Activated CD4-positive, alpha-beta T cell treated with anti-CD3 and anti-CD28 coated beads, Interleukin-2, Interleukin-4, amounts not matched to agents 100 ng/mL and 50 ng/mL, durations not matched to agents 16 hours and 8 hours (primary cell): ENCODE measurements around the gene HBQ1.
"Not testable (repeated sequence)": the region's sequence is repeated elsewhere in the genome, so short reads cannot be mapped to it uniquely, and the experiment has no call there.

Source experiments
- DNase-seq: peaks from one replicate; pipeline ENCODE4 v3.0.0-alpha.2; 2020; ENCODE audit warnings: low spot score

HBQ1 gene

GRCh38 chr16:160691-161190, 19.5 kb upstream of the HBQ1 start:
- no peak for DNase-seq

GRCh38 chr16:162271-162991, 17.8 kb upstream of the HBQ1 start:
- no peak for DNase-seq

GRCh38 chr16:163139-163538, 17.1 kb upstream of the HBQ1 start:
- DNase-seq = not testable (repeated sequence)

- not testable (repeated sequence) for DNase-seq
These were observed 16.6 kb upstream of the HBQ1 start for GRCh38 chr16:163696-164095.

- DNase-seq = not testable (repeated sequence)
These were observed 16.0 kb upstream of the HBQ1 start for GRCh38 chr16:164134-164823.

GRCh38 chr16:164827-165538, 15.3 kb upstream of the HBQ1 start:
- no peak for DNase-seq

- DNase-seq = no peak
These were observed 14.5 kb upstream of the HBQ1 start, which contains the start of gene HBM for GRCh38 chr16:165539-166374. TSS of gene HBM (plus strand) at chr16:165978. CDS start at chr16:165998, 20 bp downstream.

- DNase-seq = no peak
These were observed 13.7 kb upstream of the HBQ1 start for GRCh38 chr16:166375-167121.

GRCh38 chr16:167122-167690, 13.1 kb upstream of the HBQ1 start:
- no peak for DNase-seq

- no peak for DNase-seq
These were observed 11.8 kb upstream of the HBQ1 start for GRCh38 chr16:168424-168823.

- no peak for DNase-seq
These were observed 11.2 kb upstream of the HBQ1 start for GRCh38 chr16:169014-169413.

- DNase-seq = not testable (repeated sequence)
These were observed 10.2 kb upstream of the HBQ1 start for GRCh38 chr16:170088-170507.

- no peak for DNase-seq
These were observed 9.5 kb upstream of the HBQ1 start for GRCh38 chr16:170788-171187.

GRCh38 chr16:172374-172941, 7.8 kb upstream of the HBQ1 start, which contains the start of gene HBA2:
TSS of gene HBA2 (plus strand) at chr16:172876. CDS start at chr16:172913, 37 bp downstream.
- not testable (repeated sequence) for DNase-seq

- DNase-seq = not testable (repeated sequence)
These were observed 6.9 kb upstream of the HBQ1 start for GRCh38 chr16:173211-173854.

- not testable (repeated sequence) for DNase-seq
These were observed 6.1 kb upstream of the HBQ1 start for GRCh38 chr16:173928-174769.

- no peak for DNase-seq
These were observed 5.0 kb upstream of the HBQ1 start for GRCh38 chr16:175011-175949.

- not testable (repeated sequence) for DNase-seq
These were observed 4.3 kb upstream of the HBQ1 start for GRCh38 chr16:176006-176405.
